ENCODE data around the gene SKIC3.

DNA sequence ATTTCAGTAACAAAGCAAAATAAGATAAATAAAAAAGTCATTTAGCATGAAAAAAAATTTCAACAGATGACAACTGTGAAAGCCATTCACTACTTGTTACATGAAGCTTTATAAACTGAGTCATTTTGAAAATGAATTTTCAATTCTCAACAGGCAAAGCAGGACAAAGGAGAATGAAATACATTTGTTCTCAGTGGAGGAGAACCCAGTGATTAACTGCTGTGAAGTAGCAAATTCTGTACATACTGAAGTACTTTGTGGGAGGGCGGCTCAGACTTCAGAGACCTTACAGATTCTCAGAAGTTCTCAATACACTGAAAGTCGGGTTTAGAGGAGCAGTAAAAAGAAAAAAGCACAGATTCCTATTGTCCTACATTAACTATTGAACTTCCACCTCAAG, 21.7 kb downstream of the SKIC3 start:
- TF ChIP-seq CTCF (IDR thresholded peaks at IDR 0.05; ENCODE audit: poor library complexity), result no peak
- TF ChIP-seq EZH2 (IDR thresholded peaks at IDR 0.05; ENCODE audit: borderline replicate concordance), result no peak

Data from hepatocyte (in vitro differentiated cells).